ENCODE measurements around the gene FAM107B. TPM values are rescaled to one million over a fixed set of nuclear protein-coding genes. Genes with fewer than 3 reads are reported as not detected.

Gene FAM107B
- total and polyA plus RNA-seq, 2 donors (not counting 3 experiments of a cell fraction or from before 2014, with no cell fraction given): 39.2 to 176 TPM

GRCh38 chr10:14687340-14687739 is 87.4 kb downstream of the FAM107B start:
- CTCF ChIA-PET: interaction anchor here (0.9 to 1.3 kb wide), 2 partner anchors 10 to 12 kb away, joined by 3 to 5 read pairs; no protein-coding TSS in a partner anchor
- intact Hi-C loops (cut with micrococcal nuclease) (no loop called here), dilution Hi-C loops (cut with MboI; ENCODE audit: extremely low pct_ligation_motif_present, low sequenced_read_pairs) (no loop called here)
- FAIRE-seq (no peak), DNase-seq (ENCODE audit: low read depth, low spot score) (no peak)
- POLR2A ChIA-PET: interaction anchor here (0.6 kb wide), 1 partner anchor 95 kb away, joined by 5 read pairs; no protein-coding TSS in a partner anchor
- Histone ChIP-seq H3K36me3 (ENCODE audit: control insufficient read depth in 2 of 2, extremely low read depth in 1 of 2, insufficient read depth in 2 of 2, low read length in 2 of 2) (no peaks in the 10 kb centered on the region), H3K27ac (ENCODE audit: insufficient read depth, low read depth, low read length) (no peak overlapping the region), H4K20me1 (replicated peaks; ENCODE audit: control insufficient read depth, extremely low read depth, insufficient read depth, low read length) (no peaks in the 10 kb centered on the region), H2AFZ (ENCODE audit: low read depth, low read length) (no peak overlapping the region), H3K27me3 (ENCODE audit: control insufficient read depth in 2 of 2, insufficient read depth in 2 of 2, low read length in 2 of 2) (no peaks in the 10 kb centered on the region), H3K9me1 (replicated peaks; ENCODE audit: control insufficient read depth, extremely low read depth, insufficient read depth, low read length) (no peaks in the 10 kb centered on the region), H3K79me2 (ENCODE audit: control insufficient read depth, insufficient read depth, low read length) (no peaks in the 10 kb centered on the region), H3K4me3 (replicated peaks in 1 of 3; ENCODE audit: insufficient read depth in 1 of 3, low read depth in 1 of 3, low read length in 3 of 3) (no peak overlapping the region), H3K9ac (replicated peaks; ENCODE audit: extremely low read depth, insufficient read depth, low read length) (no peak overlapping the region), H3K9me3 (replicated peaks; ENCODE audit: control insufficient read depth, insufficient read depth, low read length) (no peaks in the 10 kb centered on the region), H3K4me1 (ENCODE audit: control insufficient read depth, extremely low read depth, insufficient read depth, low read length) (no peaks in the 10 kb centered on the region), H3K4me2 (ENCODE audit: insufficient read depth, low read length) (no peak overlapping the region)
- TF ChIP-seq POLR2A (IDR thresholded peaks at IDR 0.05; ENCODE audit: low read depth, low read length): no peak
- no peak for TF ChIP-seq JUN (IDR thresholded peaks at IDR 0.05; ENCODE audit: borderline replicate concordance, insufficient read depth, insufficient read length, low read depth)
- no peak for TF ChIP-seq CTCF (IDR thresholded peaks at IDR 0.05; ENCODE audit: extremely low read depth in 1 of 2, insufficient read depth in 1 of 2, low read depth in 1 of 2, low read length in 2 of 2)
- TF ChIP-seq EZH2 (IDR thresholded peaks at IDR 0.05; ENCODE audit: borderline replicate concordance, low read depth, low read length, severe bottlenecking): no peak
- TF ChIP-seq GATA2 (IDR thresholded peaks at IDR 0.05; ENCODE audit: insufficient read depth, insufficient read length, low read depth, low read length): no peak
- no peak for TF ChIP-seq FOS (IDR thresholded peaks at IDR 0.05; ENCODE audit: borderline replicate concordance, insufficient read depth, low read length)
- no peak for TF ChIP-seq MYC (IDR thresholded peaks at IDR 0.05; ENCODE audit: low read depth, low read length)
- TF ChIP-seq, protein P1, sequence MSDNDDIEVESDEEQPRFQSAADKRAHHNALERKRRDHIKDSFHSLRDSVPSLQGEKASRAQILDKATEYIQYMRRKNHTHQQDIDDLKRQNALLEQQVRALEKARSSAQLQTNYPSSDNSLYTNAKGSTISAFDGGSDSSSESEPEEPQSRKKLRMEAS (IDR thresholded peaks at IDR 0.05; ENCODE audit: insufficient read depth, insufficient read length): no peak
- no peak for TF ChIP-seq POLR2AphosphoS5 (IDR thresholded peaks at IDR 0.05; ENCODE audit: insufficient read depth, low read depth, low read length)
- BruUV-seq (replicated peaks): no TSS peak

Data from endothelial cell of umbilical vein (primary cell).